GM11168 (cell line): Measurements from ENCODE around the gene CYTH1.

Experiments used
- in situ Hi-C: fragments of 300-500 bp; cut with MboI; formaldehyde crosslinking; loops from one replicate; pipeline ENCODE4 v1.12.0; 2022; ENCODE audit warnings: low sequenced_read_pairs; ENCODE audit not compliant: unreplicated experiment

The CYTH1 gene

GRCh38 chr17:78781893-78782304 lies at the start of gene CYTH1:
Gene CYTH1 (minus strand): TSS chr17:78782273. CDS start chr17:78782223, 50 bp downstream.
- in situ Hi-C loops = no loop called here

DNA sequence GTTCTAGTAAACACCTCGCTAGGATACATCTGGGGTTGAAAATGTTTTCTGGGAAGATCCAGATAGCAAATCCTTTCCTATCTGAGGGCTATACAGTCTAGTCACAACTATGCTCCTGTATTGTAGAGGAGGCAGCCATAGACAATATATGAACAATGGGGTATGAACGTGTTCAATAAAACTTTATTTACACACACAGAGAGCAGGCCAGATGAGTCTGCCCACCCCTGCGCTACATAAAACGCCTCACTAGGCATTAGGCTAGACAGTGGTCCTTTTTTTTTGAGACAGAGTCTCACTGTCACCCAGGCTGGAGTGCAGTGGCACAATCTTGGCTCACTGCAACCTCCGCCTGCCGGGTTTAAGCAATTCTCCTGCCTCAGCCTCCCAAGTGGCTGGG lies 47.4 kb upstream of the CYTH1 start:
- in situ Hi-C loops = no loop called here

DNA sequence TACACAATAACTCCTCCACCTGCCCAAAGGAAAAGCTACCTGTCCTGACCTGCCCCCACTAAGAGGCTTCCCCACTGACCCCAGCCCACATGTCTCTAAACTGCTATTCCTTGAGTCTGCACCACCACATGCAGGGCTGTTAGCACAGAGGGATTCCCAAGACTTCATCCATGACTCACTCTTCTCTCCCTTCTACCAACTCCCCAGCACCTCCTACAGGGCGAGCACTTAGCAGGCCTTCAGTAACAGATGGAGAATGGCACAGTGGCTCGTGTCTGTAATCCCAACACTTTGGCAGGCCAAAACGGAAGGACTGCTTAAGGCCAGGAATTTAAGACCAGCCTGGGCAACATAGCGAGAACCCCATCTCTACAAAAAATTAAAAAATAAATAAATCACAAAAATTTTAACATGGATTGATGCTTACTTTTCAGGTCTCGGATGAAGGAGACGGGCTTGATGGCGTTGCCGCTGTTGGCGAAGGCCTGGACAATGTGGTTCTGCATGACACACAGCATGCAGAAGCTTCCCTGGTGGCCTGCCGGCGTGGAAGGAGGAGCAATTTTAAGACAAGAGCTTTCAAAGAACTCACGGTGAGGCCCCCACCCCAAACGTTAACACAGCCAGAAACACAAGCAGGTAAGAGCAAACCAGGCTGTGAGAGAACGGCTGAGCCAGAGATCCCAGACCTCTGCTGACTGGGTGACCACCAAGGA lies 46.6 kb upstream of the CYTH1 start:
- in situ Hi-C loops = no loop called here

DNA sequence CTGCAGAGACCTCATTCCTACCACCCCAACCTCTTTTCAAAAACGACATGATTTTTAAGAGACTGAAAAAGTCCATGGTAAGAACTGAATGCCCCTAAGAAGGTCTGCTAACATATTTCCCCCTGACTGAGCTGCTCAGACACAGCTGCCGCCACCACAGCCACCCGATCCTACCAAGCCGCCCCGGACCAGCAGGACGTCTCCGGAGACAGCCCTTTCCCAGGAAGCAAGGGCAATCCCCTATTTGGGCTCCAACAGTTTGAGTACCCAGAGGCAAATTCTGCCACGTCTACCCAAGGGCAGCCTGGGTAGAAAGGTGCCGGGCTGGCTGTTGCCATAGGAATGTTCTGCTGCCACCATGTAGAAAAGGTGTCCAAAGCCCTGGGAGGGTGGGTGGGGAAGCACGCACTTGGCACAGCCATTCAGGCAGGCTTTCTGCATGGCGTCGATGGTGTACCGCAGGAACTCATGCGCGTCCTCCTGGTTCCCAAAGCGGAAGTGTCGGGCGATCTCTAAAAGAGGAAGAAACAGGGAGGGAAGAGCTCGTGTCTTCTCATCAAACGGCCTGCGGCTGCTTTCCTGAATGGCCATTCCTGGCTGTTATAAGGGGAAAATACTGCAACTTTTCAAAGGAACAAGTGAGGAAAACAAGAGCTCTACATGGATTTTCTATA lies 44.9 kb upstream of the CYTH1 start:
- in situ Hi-C loops = no loop called here

DNA sequence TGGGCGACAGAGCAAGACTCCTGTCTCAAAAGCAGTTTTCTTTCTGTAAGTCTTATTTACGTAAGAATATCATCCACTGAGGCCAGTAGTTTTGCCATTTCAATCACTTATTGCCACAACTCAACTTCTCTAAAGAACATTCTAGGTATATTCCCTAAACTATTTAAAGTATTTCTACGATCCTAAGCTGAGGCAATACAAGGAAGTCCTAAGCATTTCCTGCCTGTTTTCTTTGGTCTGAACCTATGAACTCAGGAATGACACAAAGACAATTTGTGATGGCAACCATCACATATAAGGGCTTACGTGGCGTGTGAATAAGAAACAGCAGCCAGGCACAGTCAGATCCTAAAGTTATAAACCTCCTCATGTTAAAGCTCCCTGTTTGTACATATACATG lies 44.3 kb upstream of the CYTH1 start:
- in situ Hi-C loops = no loop called here

- in situ Hi-C loops = no loop called here
Measured at GRCh38 chr17:78825696-78826095, 43.6 kb upstream of the CYTH1 start.

GRCh38 chr17:78824240-78824639 lies 42.2 kb upstream of the CYTH1 start:
- in situ Hi-C loops = loop anchor here (25.0 kb wide), 1 partner anchor 312 kb away; no protein-coding TSS in a partner anchor

- in situ Hi-C loops = loop anchor here (25.0 kb wide), 1 partner anchor 311 kb away; no protein-coding TSS in a partner anchor
Measured at GRCh38 chr17:78823282-78824046, 41.4 kb upstream of the CYTH1 start.

DNA sequence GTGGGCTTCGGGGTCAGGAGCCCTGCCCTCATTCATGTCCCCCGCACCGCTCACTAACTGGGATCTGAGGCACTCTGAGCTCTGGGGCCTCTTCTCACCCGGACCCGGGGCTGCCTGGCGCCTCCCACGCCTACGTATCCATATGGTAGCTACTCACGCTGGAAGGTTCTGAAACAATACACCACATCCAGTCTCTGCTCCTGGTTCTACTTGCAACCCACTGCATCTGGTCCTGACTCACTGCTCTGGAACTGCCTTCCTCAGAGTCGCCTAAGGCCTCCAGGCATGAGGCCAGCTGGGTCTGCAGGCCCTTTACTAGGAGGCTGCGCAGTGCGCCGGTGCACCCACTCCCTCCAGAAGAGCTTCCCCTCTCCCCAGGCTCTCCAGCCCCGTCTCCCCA lies 40.5 kb upstream of the CYTH1 start:
- in situ Hi-C loops = loop anchor here (25.0 kb wide), 1 partner anchor 310 kb away; no protein-coding TSS in a partner anchor

- in situ Hi-C loops = loop anchor here (25.0 kb wide), 1 partner anchor 310 kb away; no protein-coding TSS in a partner anchor
Measured at GRCh38 chr17:78821961-78822360, 39.9 kb upstream of the CYTH1 start.

DNA sequence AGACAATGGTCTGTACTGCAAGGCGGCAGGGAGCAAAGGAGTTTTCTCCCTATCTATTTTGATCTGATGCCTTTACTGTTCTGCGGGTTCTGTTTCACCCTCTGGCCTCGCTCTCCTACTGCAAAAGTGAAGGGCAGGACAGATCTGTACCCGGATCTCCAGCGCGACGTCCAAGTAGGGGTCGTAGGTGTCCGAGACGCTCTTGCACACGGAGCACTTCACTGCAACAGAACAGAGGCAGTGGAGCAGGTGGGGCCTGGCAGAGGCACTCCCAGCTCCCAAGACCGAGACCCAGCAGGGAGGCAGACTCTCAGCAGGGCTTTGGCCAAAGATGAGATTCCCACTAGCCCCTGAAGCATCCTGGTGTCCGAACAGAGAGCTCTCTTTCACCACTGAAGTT lies 38.8 kb upstream of the CYTH1 start:
- in situ Hi-C loops = loop anchor here (25.0 kb wide), 1 partner anchor 309 kb away; no protein-coding TSS in a partner anchor

DNA sequence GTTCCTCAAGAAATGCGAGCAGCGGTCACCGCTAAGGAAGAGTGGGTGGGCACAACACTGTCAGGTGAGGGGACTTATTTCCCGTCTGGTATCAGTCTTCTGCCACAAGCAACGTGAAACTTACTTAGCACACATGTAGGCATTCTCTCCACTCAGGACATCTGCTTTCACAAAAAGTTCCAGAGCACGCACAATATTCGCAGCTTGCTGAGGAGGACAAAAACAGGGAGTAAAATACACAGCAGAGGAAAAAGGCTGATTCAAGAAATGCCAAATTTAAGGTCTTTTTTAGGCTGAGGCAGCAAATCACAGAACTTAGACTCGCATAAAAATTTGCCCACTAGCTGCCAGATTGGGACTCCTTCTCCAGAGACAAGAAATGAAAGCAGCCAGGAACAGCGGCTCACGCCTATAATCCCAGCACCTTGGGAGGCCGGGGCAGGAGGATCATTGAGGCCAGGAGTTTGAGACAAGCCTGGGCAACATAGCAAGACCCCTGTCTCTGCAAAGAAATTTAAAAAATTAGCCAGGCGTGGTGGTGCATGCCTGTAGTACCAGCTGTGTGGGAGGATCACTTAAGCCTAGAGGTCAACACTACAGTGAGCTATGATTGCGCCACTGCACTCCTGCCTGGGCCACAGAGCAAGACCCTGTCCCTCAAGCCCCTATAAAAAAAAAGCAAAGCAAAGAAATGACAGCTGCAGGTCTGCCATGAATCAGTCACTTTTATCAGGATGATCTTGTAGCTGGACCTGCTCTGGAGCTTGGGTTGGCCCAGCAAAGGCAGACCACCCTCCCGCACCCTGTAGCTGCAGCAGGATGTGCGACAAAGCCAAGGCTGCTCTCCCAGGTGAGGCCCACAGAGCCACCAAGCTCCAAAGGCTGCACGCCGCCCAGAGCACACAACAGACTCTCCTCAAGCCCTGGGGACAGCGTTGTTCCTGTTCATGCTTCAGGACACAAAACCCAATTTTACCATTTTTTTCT lies 38.0 kb upstream of the CYTH1 start:
- in situ Hi-C loops = loop anchor here (25.0 kb wide), 1 partner anchor 308 kb away; no protein-coding TSS in a partner anchor

- in situ Hi-C loops = loop anchor here (25.0 kb wide), 1 partner anchor 307 kb away; no protein-coding TSS in a partner anchor
Measured at GRCh38 chr17:78819402-78819801, 37.3 kb upstream of the CYTH1 start.

DNA sequence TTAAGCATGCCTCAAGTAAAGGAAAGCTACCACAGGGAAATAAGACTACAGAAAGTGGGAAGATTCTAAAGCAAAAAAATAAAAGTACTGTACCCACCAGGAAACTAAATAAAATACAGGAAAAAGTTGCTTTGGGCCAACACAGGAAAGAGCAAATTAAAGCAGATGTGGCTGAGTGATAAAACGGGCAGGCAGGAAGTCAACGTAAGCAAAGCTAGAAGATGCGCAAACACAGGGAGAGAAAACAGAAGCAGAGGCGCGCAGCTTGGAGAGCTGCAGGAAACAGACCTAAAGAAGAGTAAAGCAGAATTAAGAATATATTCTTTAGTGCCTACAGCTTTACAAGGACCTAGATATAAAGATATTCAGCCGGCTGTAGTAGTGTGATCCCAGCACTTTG lies 36.9 kb upstream of the CYTH1 start:
- in situ Hi-C loops = loop anchor here (25.0 kb wide), 1 partner anchor 307 kb away; no protein-coding TSS in a partner anchor

DNA sequence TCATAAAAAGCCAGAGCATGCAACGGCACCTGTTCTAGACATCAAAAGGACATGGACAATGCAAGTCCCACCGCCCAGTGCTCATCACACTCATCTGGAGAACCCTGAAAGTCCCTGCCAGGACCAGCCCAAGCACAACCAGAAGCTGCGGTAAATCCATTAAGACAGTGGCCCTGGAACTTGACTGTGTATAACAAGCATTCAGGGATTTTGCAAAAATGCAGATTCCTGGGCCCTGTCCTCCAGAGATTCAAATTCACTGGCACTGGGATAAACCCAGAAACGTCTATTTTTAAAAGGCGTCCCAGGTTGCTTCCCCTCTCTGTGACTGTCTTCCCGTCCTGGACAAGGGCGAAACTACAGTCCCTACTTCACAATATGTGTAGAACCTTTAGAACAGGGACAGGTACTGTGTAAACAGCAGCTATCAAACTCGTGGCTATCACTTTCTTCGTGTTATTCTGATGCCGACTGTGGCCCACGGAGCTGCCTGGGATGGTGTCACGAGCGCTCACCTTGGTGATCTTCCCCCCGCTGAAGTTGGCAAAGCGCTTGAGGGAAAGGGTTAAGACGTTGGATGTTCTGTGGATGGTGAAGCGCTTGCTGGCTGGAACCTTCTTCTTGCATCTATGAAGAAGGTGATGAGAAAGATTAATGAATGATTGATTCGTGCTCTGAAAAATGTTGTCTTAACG lies 36.2 kb upstream of the CYTH1 start:
- in situ Hi-C loops = loop anchor here (25.0 kb wide), 1 partner anchor 306 kb away; no protein-coding TSS in a partner anchor

- in situ Hi-C loops = loop anchor here (25.0 kb wide), 1 partner anchor 305 kb away; no protein-coding TSS in a partner anchor
Measured at GRCh38 chr17:78817123-78817522, 35.0 kb upstream of the CYTH1 start.

- in situ Hi-C loops = loop anchor here (25.0 kb wide), 1 partner anchor 303 kb away; no protein-coding TSS in a partner anchor
Measured at GRCh38 chr17:78815696-78816095, 33.6 kb upstream of the CYTH1 start.

DNA sequence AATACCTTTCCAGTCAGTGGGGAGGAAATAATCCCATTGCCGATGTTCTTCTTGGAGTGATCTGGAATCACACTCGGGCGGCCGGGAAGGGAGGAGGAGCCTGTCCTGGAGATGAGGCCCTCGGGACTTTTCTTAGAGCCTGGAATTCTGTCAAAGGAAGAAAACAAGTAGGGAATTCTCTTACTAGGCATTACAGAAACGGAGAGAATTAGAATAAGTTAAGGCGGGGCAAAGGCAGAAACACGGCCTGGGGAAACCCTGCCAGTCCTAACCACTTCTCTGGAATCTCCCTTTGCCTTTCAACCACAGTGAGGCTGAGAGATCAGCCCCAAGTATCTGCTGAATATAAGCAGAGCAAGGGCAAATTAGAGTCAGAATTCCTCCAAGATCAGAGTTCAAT lies 30.8 kb upstream of the CYTH1 start:
- in situ Hi-C loops = loop anchor here (25.0 kb wide), 1 partner anchor 301 kb away; no protein-coding TSS in a partner anchor
